HEK293 (cell line): ENCODE results near the gene CEP112.

Experiments
- CTCF ChIA-PET: fragments of 350-600 bp; formaldehyde crosslinking; extraction: SDS; loops from one replicate; lab custom pipeline; 2021; ENCODE audit warnings: antibody characterized with exemption; lab: Yijun Ruan, JAX
- POLR2A ChIA-PET: fragments of 300-600 bp; formaldehyde crosslinking; extraction: SDS; loops from one replicate; lab custom pipeline; 2020; ENCODE audit warnings: antibody characterized with exemption, inconsistent platforms; lab: Yijun Ruan, JAX
- H3K27ac ChIP-seq: fragments of 200-500 bp; sonication (Bioruptor generic); 2 replicates; pipeline ENCODE4 v1.5.1; 2014; ENCODE audit warnings: low read depth, low read length, control low read depth, inconsistent platforms; ENCODE audit errors: extremely low read depth
- H3K36me3 ChIP-seq, 2 experiments: fragments of 200-500 bp in 1 of 2; sonication (Bioruptor generic) in 1 of 2; 1 replicate in 1 of 2; 2 replicates in 1 of 2; pipeline ENCODE4 v1.5.1; 2014 to 2017; ENCODE audit warnings: inconsistent platforms in 2 of 2, low read length in 2 of 2; ENCODE audit not compliant: control insufficient read depth in 2 of 2, insufficient read depth in 1 of 2
- H3K4me1 ChIP-seq: fragments of 200-500 bp; sonication (Bioruptor generic); 2 replicates; pipeline ENCODE4 v1.5.1; 2014; ENCODE audit warnings: mild to moderate bottlenecking, low read length, inconsistent platforms; ENCODE audit not compliant: control insufficient read depth, insufficient read depth
- H3K4me3 ChIP-seq: 2 replicates; pipeline ENCODE4 v1.5.1; 2011; ENCODE audit warnings: low read depth, mild to moderate bottlenecking, control low read depth, low read length, moderate library complexity
- H3K9me3 ChIP-seq: fragments of 200-500 bp; sonication (Bioruptor generic); 2 replicates; pipeline ENCODE4 v1.5.1; 2014; ENCODE audit warnings: low read depth, low read length, inconsistent platforms; ENCODE audit not compliant: control insufficient read depth, insufficient read depth
- HOXA7 ChIP-seq: sonication (generic); formaldehyde crosslinking; IDR thresholded peaks from 2 replicates; pipeline ENCODE4 v1.8.1; 2022; ENCODE audit warnings: missing genetic modification reagents, borderline replicate concordance
- SP2 ChIP-seq: fragments of 450-650 bp; formaldehyde crosslinking; IDR thresholded peaks from 2 replicates; pipeline ENCODE4 v1.5.1; 2016; ENCODE audit warnings: missing biosample characterization, missing genetic modification characterization
- YY2 ChIP-seq: fragments of 450-650 bp; formaldehyde crosslinking; IDR thresholded peaks from 2 replicates; pipeline ENCODE4 v1.5.1; 2016; ENCODE audit warnings: missing biosample characterization, missing genetic modification characterization
- ZEB2 ChIP-seq: fragments of 450-650 bp; formaldehyde crosslinking; IDR thresholded peaks from 2 replicates; pipeline ENCODE4 v1.5.1; 2016; ENCODE audit warnings: missing biosample characterization, missing genetic modification characterization
- ZNF132 ChIP-seq: fragments of 450-650 bp; formaldehyde crosslinking; IDR thresholded peaks from 2 replicates; pipeline ENCODE4 v1.5.1; 2017; ENCODE audit warnings: missing biosample characterization, missing genetic modification characterization, borderline replicate concordance
- ZNF18 ChIP-seq: fragments of 450-650 bp; formaldehyde crosslinking; IDR thresholded peaks from 2 replicates; pipeline ENCODE4 v1.5.1; 2016; ENCODE audit warnings: missing biosample characterization, missing genetic modification characterization
- ZNF202 ChIP-seq: fragments of 450-650 bp; formaldehyde crosslinking; IDR thresholded peaks from 2 replicates; pipeline ENCODE4 v1.5.1; 2016; ENCODE audit warnings: missing biosample characterization, missing genetic modification characterization, borderline replicate concordance
- ZNF214 ChIP-seq: fragments of 450-650 bp; formaldehyde crosslinking; IDR thresholded peaks from 2 replicates; pipeline ENCODE4 v1.5.1; 2017; ENCODE audit warnings: missing biosample characterization, mild to moderate bottlenecking, missing genetic modification characterization, borderline replicate concordance
- ZNF221 ChIP-seq: fragments of 450-650 bp; formaldehyde crosslinking; IDR thresholded peaks from 2 replicates; pipeline ENCODE4 v1.5.1; 2017; ENCODE audit warnings: missing biosample characterization, missing genetic modification characterization, borderline replicate concordance
- ZNF24 ChIP-seq: fragments of 450-650 bp; formaldehyde crosslinking; IDR thresholded peaks from 2 replicates; pipeline ENCODE4 v1.5.1; 2016; ENCODE audit warnings: missing biosample characterization, missing genetic modification characterization
- ZNF350 ChIP-seq: fragments of 450-650 bp; formaldehyde crosslinking; IDR thresholded peaks from 2 replicates; pipeline ENCODE4 v1.5.0; 2017; ENCODE audit warnings: missing biosample characterization, mild to moderate bottlenecking, missing genetic modification characterization
- ZNF366 ChIP-seq: fragments of 450-650 bp; formaldehyde crosslinking; conservative IDR thresholded peaks from 2 replicates; pipeline ENCODE4 v1.5.1; 2016; ENCODE audit warnings: missing biosample characterization, missing genetic modification characterization
- ZNF423 ChIP-seq: fragments of 450-650 bp; formaldehyde crosslinking; IDR thresholded peaks from 2 replicates; pipeline ENCODE4 v1.5.1; 2016; ENCODE audit warnings: missing biosample characterization, missing genetic modification characterization
- ZNF433 ChIP-seq: fragments of 450-650 bp; formaldehyde crosslinking; IDR thresholded peaks from 2 replicates; pipeline ENCODE4 v1.5.1; 2016; ENCODE audit warnings: missing biosample characterization, missing genetic modification characterization, low read depth
- ZNF585B ChIP-seq: fragments of 450-650 bp; formaldehyde crosslinking; IDR thresholded peaks from 2 replicates; pipeline ENCODE4 v1.5.1; 2016; ENCODE audit warnings: missing biosample characterization, missing genetic modification characterization
- ZNF610 ChIP-seq: fragments of 450-650 bp; formaldehyde crosslinking; IDR thresholded peaks from 2 replicates; pipeline ENCODE4 v1.5.1; 2016; ENCODE audit warnings: missing biosample characterization, missing genetic modification characterization, borderline replicate concordance
- ZSCAN23 ChIP-seq: fragments of 450-650 bp; formaldehyde crosslinking; IDR thresholded peaks from 2 replicates; pipeline ENCODE4 v1.5.1; 2016; ENCODE audit warnings: missing biosample characterization, missing genetic modification characterization
- ZSCAN30 ChIP-seq: fragments of 450-650 bp; IDR thresholded peaks from 2 replicates; pipeline ENCODE4 v1.5.1; 2018; ENCODE audit warnings: missing biosample characterization, mild to moderate bottlenecking, missing genetic modification characterization, moderate library complexity
- TF ChIP-seq, protein P1 (sequence below): fragments of 450-650 bp; formaldehyde crosslinking; IDR thresholded peaks from 2 replicates; pipeline ENCODE4 v1.5.1; 2016; ENCODE audit warnings: missing biosample characterization, missing genetic modification characterization
- TF ChIP-seq, protein P2 (sequence below): fragments of 450-650 bp; formaldehyde crosslinking; IDR thresholded peaks from 2 replicates; pipeline ENCODE4 v1.5.1; 2016; ENCODE audit warnings: missing biosample characterization, missing genetic modification characterization, low read depth

The CEP112 gene

GRCh38 chr17:66175892-66176291, 16.0 kb downstream of the CEP112 start (continued):
- TF ChIP-seq ZNF18 (tag by site-specific recombination) = no peak
- no peak for TF ChIP-seq ZNF202

DNA sequence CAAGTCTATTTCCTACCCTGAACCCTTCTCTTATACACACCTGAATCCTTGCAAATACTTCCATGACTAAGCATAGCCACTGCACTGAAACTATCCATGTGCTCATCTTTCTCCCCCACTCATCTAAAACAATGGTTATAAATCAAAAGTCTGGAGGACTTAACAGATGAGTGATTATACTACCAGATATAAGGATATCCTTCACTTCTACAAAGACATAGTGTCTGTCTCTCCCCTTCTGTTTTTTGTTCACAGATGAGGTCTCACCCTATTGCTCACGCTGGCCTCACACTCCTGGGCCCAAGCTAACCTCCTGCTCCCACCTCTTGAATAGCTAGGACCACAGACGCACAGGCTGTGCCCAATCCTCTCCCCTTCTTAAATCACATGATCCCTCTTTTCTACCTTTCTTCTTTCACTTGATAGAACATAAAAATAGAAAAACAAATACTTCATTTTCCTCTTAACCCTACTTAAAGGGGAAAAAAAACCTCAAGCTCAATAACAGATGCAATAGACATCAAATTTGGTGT, 19.2 kb downstream of the CEP112 start:
- CTCF ChIA-PET = interaction anchor here (0.8 to 1.1 kb wide), 4 partner anchors 8 to 894 kb away, joined by 3 to 4 read pairs (median 4); no protein-coding TSS in a partner anchor

GRCh38 chr17:66172144-66172543, 19.8 kb downstream of the CEP112 start:
- H3K4me3 ChIP-seq = no peak overlapping the region
- H3K36me3 ChIP-seq = peaks cover 23 to 35% of the 10 kb centered on the region in 2 experiments
- H3K4me1 ChIP-seq = peaks cover 17% of the 10 kb centered on the region
- no peaks in the 10 kb centered on the region for H3K9me3 ChIP-seq
- no peak for TF ChIP-seq ZEB2 (tag by site-specific recombination)
- TF ChIP-seq ZNF610 = no peak
- TF ChIP-seq, protein P1, sequence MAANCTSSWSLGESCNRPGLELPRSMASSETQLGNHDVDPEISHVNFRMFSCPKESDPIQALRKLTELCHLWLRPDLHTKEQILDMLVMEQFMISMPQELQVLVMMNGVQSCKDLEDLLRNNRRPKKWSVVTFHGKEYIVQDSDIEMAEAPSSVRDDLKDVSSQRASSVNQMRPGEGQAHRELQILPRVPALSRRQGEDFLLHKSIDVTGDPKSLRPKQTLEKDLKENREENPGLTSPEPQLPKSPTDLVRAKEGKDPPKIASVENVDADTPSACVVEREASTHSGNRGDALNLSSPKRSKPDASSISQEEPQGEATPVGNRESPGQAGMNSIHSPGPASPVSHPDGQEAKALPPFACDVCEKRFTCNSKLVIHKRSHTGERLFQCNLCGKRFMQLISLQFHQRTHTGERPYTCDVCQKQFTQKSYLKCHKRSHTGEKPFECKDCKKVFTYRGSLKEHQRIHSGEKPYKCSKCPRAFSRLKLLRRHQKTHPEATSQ = no peak
- TF ChIP-seq YY2 (tag by site-specific recombination) = no peak
- TF ChIP-seq ZSCAN23 = no peak
- TF ChIP-seq, protein P2, sequence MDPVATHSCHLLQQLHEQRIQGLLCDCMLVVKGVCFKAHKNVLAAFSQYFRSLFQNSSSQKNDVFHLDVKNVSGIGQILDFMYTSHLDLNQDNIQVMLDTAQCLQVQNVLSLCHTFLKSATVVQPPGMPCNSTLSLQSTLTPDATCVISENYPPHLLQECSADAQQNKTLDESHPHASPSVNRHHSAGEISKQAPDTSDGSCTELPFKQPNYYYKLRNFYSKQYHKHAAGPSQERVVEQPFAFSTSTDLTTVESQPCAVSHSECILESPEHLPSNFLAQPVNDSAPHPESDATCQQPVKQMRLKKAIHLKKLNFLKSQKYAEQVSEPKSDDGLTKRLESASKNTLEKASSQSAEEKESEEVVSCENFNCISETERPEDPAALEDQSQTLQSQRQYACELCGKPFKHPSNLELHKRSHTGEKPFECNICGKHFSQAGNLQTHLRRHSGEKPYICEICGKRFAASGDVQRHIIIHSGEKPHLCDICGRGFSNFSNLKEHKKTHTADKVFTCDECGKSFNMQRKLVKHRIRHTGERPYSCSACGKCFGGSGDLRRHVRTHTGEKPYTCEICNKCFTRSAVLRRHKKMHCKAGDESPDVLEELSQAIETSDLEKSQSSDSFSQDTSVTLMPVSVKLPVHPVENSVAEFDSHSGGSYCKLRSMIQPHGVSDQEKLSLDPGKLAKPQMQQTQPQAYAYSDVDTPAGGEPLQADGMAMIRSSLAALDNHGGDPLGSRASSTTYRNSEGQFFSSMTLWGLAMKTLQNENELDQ (tag by site-specific recombination) = no peak
- TF ChIP-seq, all 188 proteins: peak for 0
- POLR2A ChIA-PET = no interaction called here
- H3K27ac ChIP-seq = no peak overlapping the region
- CTCF ChIA-PET = interaction anchor here (0.6 to 1.0 kb wide), 2 partner anchors 43 to 378 kb away, joined by 3 to 4 read pairs; no protein-coding TSS in a partner anchor

More for the DNA sequence above, 19.2 kb downstream of the CEP112 start:
- H3K27ac ChIP-seq = no peak overlapping the region
- TF ChIP-seq ZNF433 (tag by site-specific recombination) = no peak
- no peak for TF ChIP-seq ZSCAN30 (tag by site-specific recombination)
- no peak for TF ChIP-seq ZNF610
- TF ChIP-seq ZNF366 (tag by site-specific recombination) = 0 out of 2 replicates have a peak, but pooled peaks have one; percentile 10
- no peak for TF ChIP-seq ZEB2 (tag by site-specific recombination)
- TF ChIP-seq, all 188 proteins: peak for 1
- POLR2A ChIA-PET = no interaction called here
- H3K36me3 ChIP-seq = peaks cover 23 to 30% of the 10 kb centered on the region in 2 experiments
- no peak overlapping the region for H3K4me3 ChIP-seq
- no peaks in the 10 kb centered on the region for H3K9me3 ChIP-seq
- peaks cover 18% of the 10 kb centered on the region for H3K4me1 ChIP-seq

DNA sequence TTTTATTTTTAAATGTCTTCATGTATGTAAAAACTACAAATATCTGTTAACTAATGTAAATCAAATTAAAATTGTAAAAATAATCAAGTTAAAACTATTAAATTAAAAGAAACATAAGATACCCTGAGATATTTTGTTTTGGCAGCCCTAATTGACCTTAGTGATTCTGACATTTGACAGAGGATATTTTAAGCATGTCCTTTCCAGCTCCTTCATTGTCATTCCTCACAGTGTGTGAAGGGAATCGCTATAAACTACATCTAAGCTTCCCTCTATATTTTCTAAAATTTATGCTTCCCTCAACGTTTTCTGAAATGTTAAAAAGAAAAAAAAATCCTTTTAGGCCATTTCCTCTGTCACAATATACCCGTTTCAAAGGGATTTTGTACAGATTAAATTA, 20.2 kb downstream of the CEP112 start:
- CTCF ChIA-PET = interaction anchor here (0.6 kb wide), 1 partner anchor 43 kb away, joined by 4 read pairs; no protein-coding TSS in a partner anchor
- Histone ChIP-seq H3K9me3 (no peaks in the 10 kb centered on the region), H3K4me1 (peaks cover 13% of the 10 kb centered on the region), H3K4me3 (no peak overlapping the region), H3K27ac (no peak overlapping the region), H3K36me3 (peaks cover 24 to 36% of the 10 kb centered on the region in 2 experiments)
- TF ChIP-seq HOXA7 (CRISPR knock-in tag) = no peak
- no peak for TF ChIP-seq ZNF585B (tag by site-specific recombination)
- TF ChIP-seq ZNF214 (tag by site-specific recombination) = no peak
- TF ChIP-seq SP2 (tag by site-specific recombination) = no peak
- no peak for TF ChIP-seq ZNF350 (tag by site-specific recombination)
- no peak for TF ChIP-seq ZNF132 (tag by site-specific recombination)
- TF ChIP-seq ZNF423 (tag by site-specific recombination) = no peak
- no peak for TF ChIP-seq ZNF24
- no peak for TF ChIP-seq ZNF221 (tag by site-specific recombination)
- POLR2A ChIA-PET = no interaction called here
